ENCODE measurements around the gene ADRB2.

ADRB2 gene

GRCh38 chr5:148831590-148832565, 5.5 kb downstream of the ADRB2 start:
- no peak for DNase-seq

- DNase-seq: no peak
Measured at GRCh38 chr5:148833122-148833521, 6.7 kb downstream of the ADRB2 start.

GRCh38 chr5:148833925-148834324, 7.5 kb downstream of the ADRB2 start:
- no peak for DNase-seq

- DNase-seq: no peak
Measured at GRCh38 chr5:148834689-148835088, 8.3 kb downstream of the ADRB2 start.

- no peak for DNase-seq
Measured at GRCh38 chr5:148836272-148837250, 10.2 kb downstream of the ADRB2 start.

GRCh38 chr5:148837383-148837782, 11.0 kb downstream of the ADRB2 start:
- DNase-seq: no peak

DNA sequence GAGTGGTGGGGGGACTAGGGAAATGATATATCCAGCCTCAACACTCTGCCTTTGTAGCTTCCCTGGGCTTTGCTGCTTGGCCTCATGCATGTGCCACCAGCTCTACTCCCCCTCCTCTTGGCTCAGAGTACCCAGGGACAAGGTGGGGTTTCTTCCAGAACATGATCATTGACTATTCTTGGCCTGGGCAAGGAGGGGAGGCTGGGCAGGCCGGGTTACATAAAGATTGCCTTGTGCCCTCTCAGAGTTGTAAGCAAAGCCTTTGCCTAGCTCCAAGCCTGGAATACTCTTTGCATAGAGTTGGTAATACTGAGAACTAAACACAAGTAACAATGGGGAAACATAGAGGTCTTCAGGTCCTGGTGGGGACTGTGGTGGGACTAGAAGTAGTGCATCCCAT, 11.9 kb downstream of the ADRB2 start:
- DNase-seq: no peak

DNA sequence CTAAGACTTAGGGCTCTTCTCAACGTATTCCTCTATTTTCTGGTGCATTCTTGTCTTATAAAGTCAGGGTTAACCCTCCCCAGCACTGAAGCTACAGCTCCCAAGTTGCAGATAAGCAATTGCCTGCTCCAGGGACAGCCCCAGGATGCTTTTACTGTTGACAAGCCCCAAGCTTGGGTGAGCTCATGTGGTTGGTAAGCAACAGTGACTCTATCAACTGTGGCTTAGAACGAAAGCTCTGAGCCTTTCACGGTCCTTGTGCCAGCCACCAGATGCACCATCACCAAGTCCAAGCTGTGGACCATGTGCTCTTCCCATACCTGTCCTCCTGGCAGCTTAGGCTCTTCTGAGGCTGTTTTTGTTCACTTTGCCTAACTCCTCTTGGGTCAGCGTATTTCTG, 13.5 kb downstream of the ADRB2 start:
- DNase-seq: no peak

GRCh38 chr5:148840531-148840930, 14.1 kb downstream of the ADRB2 start:
- no peak for DNase-seq

GRCh38 chr5:148841519-148841918, 15.1 kb downstream of the ADRB2 start:
- DNase-seq: no peak

DNA sequence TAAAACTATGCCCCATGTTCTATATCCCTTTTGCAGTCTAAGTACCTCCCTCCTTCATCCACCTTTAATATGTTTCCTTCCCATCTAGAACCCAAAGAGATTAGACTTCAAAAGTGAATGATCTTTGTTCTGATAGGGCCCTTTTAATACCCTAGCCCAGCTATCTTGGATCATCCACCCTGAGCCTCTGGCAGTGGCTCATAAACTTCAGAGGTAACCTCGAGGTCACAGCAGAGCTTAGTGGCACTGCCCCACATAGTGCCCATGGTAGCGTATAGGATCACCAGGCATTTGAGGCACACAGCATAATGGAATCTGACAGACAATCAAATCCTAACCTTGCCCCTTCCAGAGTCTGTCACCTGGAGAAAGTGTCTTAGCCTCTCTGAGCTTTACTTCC, 15.8 kb downstream of the ADRB2 start:
- DNase-seq: no peak

DNA sequence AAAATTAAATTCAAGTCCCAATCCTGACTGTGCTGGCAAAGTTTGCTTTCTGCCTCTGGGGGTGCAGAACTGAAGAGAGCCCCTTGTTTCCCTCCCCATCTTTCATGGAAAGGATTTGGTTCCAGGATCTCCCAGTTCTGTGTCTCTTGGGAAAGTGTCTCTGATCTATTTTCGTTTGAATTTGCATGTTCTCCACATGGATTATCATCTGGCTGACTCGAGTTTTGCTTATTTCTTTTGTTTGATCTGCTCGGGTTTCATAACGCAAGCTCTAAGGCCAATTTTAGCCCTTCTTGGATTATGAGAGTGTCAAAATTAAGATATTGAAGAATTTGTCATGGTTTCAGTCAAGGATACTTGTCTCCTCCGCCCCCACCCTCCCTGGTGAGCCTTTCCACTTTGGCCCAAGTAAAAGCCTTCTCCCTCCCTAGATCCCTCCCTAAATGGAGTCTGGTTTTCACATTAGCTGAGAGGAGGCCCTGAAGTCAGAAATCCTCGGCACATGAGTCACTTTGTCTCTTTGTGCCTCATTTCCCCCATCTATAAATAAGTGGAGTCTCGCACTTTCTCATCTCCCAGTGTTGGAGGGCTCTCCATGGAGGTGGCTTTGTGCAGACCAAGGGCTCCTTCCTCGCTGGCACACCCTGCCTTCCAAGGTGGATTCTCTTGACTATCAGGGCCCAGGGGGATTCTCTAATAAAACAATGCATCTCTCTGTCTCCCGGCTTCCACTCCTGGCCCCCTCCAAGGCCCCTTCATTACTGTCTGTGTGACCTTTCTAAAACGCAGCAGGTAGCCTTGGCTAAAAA, 17.3 kb downstream of the ADRB2 start:
- no peak for DNase-seq

DNA sequence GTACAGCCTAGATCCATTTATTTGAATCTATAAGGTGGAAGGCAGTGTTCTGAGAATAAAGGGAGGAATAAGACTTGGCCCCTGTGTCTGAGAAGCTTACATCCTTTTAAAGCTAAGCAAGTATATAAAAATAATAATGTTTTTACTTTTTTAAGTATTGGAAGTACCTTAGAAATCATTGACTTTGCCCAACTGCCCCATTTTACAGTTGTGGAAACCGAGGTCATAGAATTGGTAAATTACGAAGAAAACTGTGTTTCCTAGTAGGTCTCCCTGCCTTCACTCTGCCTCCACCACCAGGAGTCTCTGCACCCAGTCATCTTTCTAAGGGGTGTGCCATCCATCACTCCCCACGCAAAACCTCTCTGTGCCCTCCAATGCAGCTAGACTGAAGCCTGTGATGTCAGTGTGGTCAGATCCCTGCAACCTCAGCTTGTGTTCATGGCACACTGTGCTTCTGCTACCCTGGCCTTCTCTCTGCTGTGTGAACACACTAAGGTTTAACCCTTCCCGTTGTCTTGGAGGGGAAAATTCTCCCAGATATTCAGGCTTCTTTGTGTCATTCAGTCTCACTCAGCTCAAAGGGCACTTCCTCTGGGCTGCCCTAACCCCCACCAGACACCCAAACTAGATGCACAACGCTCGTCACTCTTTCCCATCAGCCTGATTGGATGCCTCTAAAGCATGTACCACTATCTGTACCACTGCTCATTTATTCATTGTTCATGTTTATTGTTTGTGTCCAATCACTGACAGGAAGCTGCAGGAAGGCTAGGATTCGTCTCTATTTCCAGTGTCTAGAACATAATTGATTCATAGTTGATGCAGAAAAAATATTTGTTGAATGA, 18.2 kb downstream of the ADRB2 start:
- DNase-seq: no peak

DNA sequence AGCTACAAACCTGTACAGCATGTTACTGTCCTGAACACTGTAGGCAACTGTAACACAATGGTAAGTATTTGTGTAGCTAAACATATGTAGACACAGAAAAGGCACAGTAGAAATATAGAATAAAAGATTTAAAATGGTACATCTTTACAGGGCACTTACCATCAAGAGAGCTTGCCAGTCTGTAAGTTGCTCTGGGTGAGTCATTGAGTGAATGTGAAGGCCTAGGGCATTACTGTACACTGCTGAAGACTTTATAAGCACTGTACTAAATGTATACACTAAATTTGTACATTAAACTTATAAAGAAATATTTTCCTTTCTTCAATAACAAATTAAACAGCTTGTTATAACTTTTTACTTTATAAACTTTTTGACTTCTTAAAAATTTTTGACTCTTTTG, 20.5 kb downstream of the ADRB2 start:
- no peak for DNase-seq

DNA sequence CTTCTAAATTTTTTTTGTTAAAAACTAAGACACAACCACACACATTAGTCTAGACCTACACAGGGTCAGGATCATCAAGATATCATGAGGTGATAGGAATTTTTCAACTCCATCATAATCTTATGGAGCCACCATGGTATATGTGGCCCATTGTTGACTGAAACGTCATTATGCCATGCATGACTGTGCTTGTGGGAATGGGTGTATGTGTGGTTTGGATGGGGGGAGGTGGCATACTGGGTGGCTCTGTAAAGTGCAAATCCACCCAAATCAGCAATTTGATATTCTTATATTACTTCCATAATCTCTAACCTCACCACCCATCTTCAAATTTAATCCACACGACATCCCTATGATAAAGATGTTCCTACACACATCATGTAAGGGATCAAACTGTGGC, 21.0 kb downstream of the ADRB2 start:
- no peak for DNase-seq

GRCh38 chr5:148848393-148849031, 22.1 kb downstream of the ADRB2 start:
- no peak for DNase-seq

- no peak for DNase-seq
Measured at GRCh38 chr5:148849461-148849860, 23.1 kb downstream of the ADRB2 start.

DNA sequence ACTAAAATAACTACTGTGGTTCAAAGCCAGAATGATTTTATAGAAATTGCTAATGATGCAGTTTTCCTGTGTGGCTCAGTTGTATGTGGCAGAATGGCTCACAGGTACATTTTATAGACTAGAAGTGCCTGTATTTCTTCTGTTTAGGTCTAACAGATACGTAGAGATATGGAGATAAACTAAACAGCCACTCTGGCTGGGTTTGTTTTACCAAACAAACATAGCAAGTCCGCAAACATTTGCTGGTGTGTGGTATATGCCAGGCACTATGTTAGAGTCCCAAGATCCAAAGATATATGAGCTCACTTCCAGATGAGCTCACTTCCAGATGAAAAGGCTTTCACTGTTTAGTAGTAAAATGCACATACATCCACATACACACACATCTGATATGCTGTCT, 24.4 kb downstream of the ADRB2 start:
- DNase-seq: no peak

- DNase-seq: no peak
Measured at GRCh38 chr5:148853868-148854267, 27.5 kb downstream of the ADRB2 start.

DNA sequence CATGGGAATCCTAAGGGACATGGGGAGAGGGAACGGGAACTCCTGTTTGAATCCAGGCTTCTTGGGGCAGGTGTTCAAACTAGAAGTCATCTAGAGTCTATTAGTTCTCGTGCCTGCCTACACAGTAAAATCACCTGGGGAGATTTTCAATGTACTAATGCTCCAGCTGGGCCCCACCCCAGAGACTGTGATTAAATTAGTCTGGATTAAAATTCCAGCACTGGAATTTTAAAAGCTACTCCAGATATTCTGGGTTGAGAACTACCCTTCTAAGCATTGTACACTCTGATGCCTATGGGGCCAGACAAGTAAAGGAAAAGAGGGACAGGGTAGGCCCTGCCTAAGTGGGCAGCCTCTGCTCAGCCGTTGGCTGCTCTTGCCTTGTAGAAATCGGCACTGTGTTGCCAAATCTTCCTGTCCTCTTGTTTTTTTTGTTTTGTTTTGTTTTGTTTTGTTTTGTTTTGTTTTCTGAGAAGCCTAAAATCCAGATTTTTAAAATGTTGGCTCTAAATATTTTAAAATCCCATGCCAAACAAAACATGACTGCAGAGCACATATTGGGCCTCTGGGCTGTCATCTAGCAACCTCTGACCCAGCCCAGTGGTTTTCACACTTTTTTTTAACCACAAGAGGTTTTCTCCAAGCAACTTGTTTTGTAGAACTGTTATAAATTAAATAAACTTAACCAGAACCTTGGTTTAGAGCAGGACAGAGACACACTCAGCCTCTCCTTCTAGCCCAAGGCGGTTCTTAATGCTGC, 29.0 kb downstream of the ADRB2 start:
- no peak for DNase-seq

GRCh38 chr5:148856009-148856367, 29.6 kb downstream of the ADRB2 start:
- DNase-seq: no peak
